CD4-positive, alpha-beta T cell (primary cell): ENCODE measurements around the gene SYTL2. TPM values are rescaled to one million over a fixed set of nuclear protein-coding genes. Genes with fewer than 3 reads are reported as not detected.

Experiments used
- ATAC-seq: fragments of 200-7000 bp; cut with Tn5 transposase; one replicate; pipeline ENCODE4 v1.10.0; 2022; ENCODE audit warnings: mild to moderate bottlenecking; ENCODE audit not compliant: poor library complexity
- CTCF ChIA-PET: fragments of 350-600 bp; sonication (Branson Sonifier 250); formaldehyde crosslinking; loops from one replicate; lab custom pipeline; 2021; ENCODE audit warnings: antibody characterized with exemption, inconsistent platforms; lab: Charles Lee
- POLR2A ChIA-PET: fragments of 350-600 bp; sonication (Branson Sonifier 250); formaldehyde crosslinking; loops from one replicate; lab custom pipeline; 2021; ENCODE audit warnings: antibody characterized with exemption, inconsistent platforms; lab: Charles Lee
- DNase-seq, 14 experiments: peaks; one replicate each; pipeline ENCODE4 v3.0.0-alpha.2; 2013 to 2020; ENCODE audit warnings: mixed read lengths in 2 of 14
- H3K27ac ChIP-seq, 2 donors: one replicate each; pipeline versions ENCODE4 v1.5.1 to v1.7.0; 2013; ENCODE audit warnings: low read length in 2 of 2, low read depth in 1 of 2, mild to moderate bottlenecking in 1 of 2
- H3K27me3 ChIP-seq, 2 experiments: 1 replicate in 1 of 2; 2 replicates in 1 of 2; pipeline versions ENCODE4 v1.6.1 to v1.7.0; 2013; ENCODE audit warnings: low read length in 2 of 2, control low read depth in 1 of 2, mild to moderate bottlenecking in 1 of 2, moderate library complexity in 1 of 2; ENCODE audit not compliant: insufficient read depth in 2 of 2, control insufficient read depth in 1 of 2
- H3K36me3 ChIP-seq: one replicate; pipeline ENCODE4 v1.6.1; 2013; ENCODE audit warnings: low read length, control low read depth; ENCODE audit not compliant: insufficient read depth
- H3K4me1 ChIP-seq: one replicate; pipeline ENCODE4 v1.6.1; 2013; ENCODE audit warnings: low read length, control low read depth; ENCODE audit not compliant: insufficient read depth
- H3K4me3 ChIP-seq: one replicate; pipeline ENCODE4 v1.5.1; 2013; ENCODE audit warnings: mild to moderate bottlenecking, low read length, moderate library complexity
- H3K9me3 ChIP-seq, 2 experiments: 1 replicate in 1 of 2; 2 replicates in 1 of 2; pipeline versions ENCODE4 v1.6.1 to v1.7.0; 2013; ENCODE audit warnings: low read length in 2 of 2, mild to moderate bottlenecking in 2 of 2, control low read depth in 1 of 2, moderate library complexity in 1 of 2; ENCODE audit not compliant: control insufficient read depth in 1 of 2, insufficient read depth in 1 of 2
- H3K27ac Mint-ChIP-seq: one replicate; pipeline ENCODE4 v1.8.0; 2020; ENCODE audit warnings: mixed read lengths
- H3K27me3 Mint-ChIP-seq: one replicate; pipeline ENCODE4 v1.8.0; 2021; ENCODE audit warnings: mixed read lengths
- H3K36me3 Mint-ChIP-seq: one replicate; pipeline ENCODE4 v1.8.0; 2021; ENCODE audit warnings: low read depth, mixed read lengths
- H3K4me1 Mint-ChIP-seq: one replicate; pipeline ENCODE4 v1.8.0; 2021; ENCODE audit warnings: low read depth, mixed read lengths
- H3K4me3 Mint-ChIP-seq: one replicate; pipeline ENCODE4 v1.8.0; 2020; ENCODE audit warnings: mild to moderate bottlenecking, mixed read lengths
- H3K9me3 Mint-ChIP-seq: one replicate; pipeline ENCODE4 v1.8.0; 2020; ENCODE audit warnings: mixed read lengths
- intact Hi-C, 2 experiments: fragments of 100-400 bp; cut with DNase I in 1 of 2; cut with micrococcal nuclease in 1 of 2; formaldehyde crosslinking; loops; one replicate each; pipeline versions ENCODE4 v1.15.1 to v1.9.0; 2023 to 2025; cut with DNase I, micrococcal nuclease
- total RNA-seq, 174 experiments: library from RNA in 2 of 174; stranded (reverse) in 2 of 174; gene quantifications; one replicate each; pipeline ENCODE4 v1.2.3 and lab custom pipeline; 2021 to 2026
- TF ChIP-seq, protein P1 (sequence below): fragments of 200-600 bp; IDR thresholded peaks from one replicate; pipeline ENCODE4 v1.8.0; 2022; ENCODE audit warnings: antibody characterized with exemption, mild to moderate bottlenecking

Gene SYTL2
- total RNA-seq, 2 experiments from 2014 or later: 35.4 to 36.7 TPM

DNA sequence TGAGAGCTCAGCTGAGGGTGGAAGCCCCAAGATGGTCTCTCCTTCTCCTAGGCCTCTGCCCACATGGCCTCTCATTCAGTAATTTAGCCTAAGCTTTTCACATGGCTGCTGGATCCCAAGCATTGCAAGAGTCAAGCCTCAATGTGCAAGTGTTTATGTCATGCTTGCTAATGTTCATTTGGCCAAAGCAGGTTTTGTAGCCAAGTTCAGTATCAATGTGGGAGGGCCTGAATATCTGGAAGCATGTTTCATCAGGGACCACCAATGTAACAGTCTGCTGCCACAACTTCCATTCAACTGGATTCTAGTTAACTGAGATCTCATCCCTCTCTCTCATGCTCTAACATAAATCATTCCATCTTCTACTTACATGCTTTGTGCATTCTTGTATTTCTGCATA, 8.5 kb upstream of the SYTL2 start:
- no peaks in the 10 kb centered on the region for H3K9me3 Mint-ChIP-seq

DNA sequence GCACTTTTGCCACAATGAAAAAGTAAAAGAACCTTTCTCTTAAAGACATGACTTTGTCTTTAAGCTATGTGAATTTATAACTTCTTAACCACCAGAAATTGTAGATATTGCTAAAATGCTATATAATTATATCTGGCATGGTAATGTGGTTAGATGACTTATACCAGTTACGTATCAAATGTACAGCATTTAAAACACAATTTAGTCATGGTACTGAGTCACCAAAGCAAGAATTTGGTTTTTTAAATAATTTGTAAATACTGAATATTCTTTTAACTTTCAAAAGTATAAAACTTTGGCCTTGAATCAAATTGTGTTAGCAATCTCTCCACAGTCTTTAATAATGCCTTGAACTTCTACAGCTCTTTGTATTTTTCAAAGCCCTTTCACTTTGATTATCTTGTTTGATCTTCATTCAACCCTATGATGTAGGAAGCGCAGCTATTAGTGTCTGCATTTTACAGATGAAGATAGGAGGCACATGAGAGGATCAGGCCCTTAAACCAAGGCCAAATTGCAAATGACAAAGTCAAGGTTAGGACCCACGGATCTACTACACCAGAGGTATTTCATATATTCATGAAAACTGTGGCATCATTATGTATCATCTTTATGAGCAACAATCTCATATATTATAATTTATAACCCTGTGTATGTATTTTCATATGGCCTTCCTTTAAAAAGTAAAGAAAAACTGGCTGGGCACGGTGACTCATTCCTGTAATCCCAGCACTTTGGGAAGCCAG, 4.4 kb upstream of the SYTL2 start:
- peaks cover 20% of the 10 kb centered on the region for H3K4me1 Mint-ChIP-seq
- H3K4me3 ChIP-seq: no peak overlapping the region
- no peak overlapping the region for H3K27ac ChIP-seq
- no peak for ATAC-seq
- DNase-seq: no peak
- ChIA-PET POLR2A (interaction anchor here (2.2 kb wide), 1 partner anchor 9 kb away, joined by 18 read pairs; no protein-coding TSS in a partner anchor), CTCF (interaction anchor here (1.1 to 2.1 kb wide), 2 partner anchors 11 to 40 kb away, joined by 3 to 9 read pairs; partner anchors contain the start of gene CCDC83)
- H3K27me3 Mint-ChIP-seq: no peaks in the 10 kb centered on the region
- no peak overlapping the region for H3K27ac Mint-ChIP-seq
- no peaks in the 10 kb centered on the region for H3K27me3 ChIP-seq
- H3K4me3 Mint-ChIP-seq: no peak overlapping the region
- peaks cover 3% of the 10 kb centered on the region for H3K36me3 Mint-ChIP-seq
- H3K9me3 Mint-ChIP-seq: no peaks in the 10 kb centered on the region
- peaks cover 12% of the 10 kb centered on the region for H3K4me1 ChIP-seq
- H3K9me3 ChIP-seq: no peaks in the 10 kb centered on the region
- intact Hi-C loops: no loop called here
- TF ChIP-seq, protein P1, sequence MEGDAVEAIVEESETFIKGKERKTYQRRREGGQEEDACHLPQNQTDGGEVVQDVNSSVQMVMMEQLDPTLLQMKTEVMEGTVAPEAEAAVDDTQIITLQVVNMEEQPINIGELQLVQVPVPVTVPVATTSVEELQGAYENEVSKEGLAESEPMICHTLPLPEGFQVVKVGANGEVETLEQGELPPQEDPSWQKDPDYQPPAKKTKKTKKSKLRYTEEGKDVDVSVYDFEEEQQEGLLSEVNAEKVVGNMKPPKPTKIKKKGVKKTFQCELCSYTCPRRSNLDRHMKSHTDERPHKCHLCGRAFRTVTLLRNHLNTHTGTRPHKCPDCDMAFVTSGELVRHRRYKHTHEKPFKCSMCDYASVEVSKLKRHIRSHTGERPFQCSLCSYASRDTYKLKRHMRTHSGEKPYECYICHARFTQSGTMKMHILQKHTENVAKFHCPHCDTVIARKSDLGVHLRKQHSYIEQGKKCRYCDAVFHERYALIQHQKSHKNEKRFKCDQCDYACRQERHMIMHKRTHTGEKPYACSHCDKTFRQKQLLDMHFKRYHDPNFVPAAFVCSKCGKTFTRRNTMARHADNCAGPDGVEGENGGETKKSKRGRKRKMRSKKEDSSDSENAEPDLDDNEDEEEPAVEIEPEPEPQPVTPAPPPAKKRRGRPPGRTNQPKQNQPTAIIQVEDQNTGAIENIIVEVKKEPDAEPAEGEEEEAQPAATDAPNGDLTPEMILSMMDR: no peak
- H3K36me3 ChIP-seq: no peaks in the 10 kb centered on the region

More for the DNA sequence above, 8.5 kb upstream of the SYTL2 start:
- H3K36me3 ChIP-seq: no peaks in the 10 kb centered on the region
- no peaks in the 10 kb centered on the region for H3K27me3 Mint-ChIP-seq
- no peak for DNase-seq
- H3K27me3 ChIP-seq: no peaks in the 10 kb centered on the region
- peaks cover 27% of the 10 kb centered on the region for H3K4me1 ChIP-seq
- ChIA-PET CTCF (interaction anchor here (1.6 kb wide), 1 partner anchor 9 kb away, joined by 6 read pairs; the partner anchor contains the start of gene SYTL2), POLR2A (no interaction called here)
- H3K36me3 Mint-ChIP-seq: no peaks in the 10 kb centered on the region
- H3K4me3 ChIP-seq: no peak overlapping the region
- no peaks in the 10 kb centered on the region for H3K9me3 ChIP-seq
- no peak overlapping the region for H3K4me3 Mint-ChIP-seq
- TF ChIP-seq, protein P1: no peak
- intact Hi-C loops: no loop called here
- H3K4me1 Mint-ChIP-seq: peaks cover 42% of the 10 kb centered on the region
- no peak for ATAC-seq
- H3K27ac ChIP-seq: no peak overlapping the region
- no peak overlapping the region for H3K27ac Mint-ChIP-seq

DNA sequence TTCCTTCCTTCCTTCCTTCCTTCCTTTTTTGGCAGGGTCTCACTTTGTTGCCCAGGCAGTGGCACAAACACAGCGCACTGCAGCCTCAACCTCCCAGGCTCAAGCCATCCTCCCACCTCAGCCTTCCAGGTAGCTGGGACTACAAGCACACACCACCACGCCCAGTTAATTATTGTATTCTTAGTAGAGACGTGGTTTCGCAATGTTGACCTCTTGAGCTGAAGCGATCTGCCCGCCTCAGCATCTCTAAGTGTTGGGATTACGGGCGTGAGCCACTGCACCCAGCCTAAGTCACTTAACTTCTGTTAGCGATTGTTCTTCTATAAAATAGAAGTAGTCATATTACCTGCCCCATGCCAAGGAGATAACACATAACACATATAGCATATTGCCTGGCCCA, 2.8 kb upstream of the SYTL2 start:
- H3K9me3 ChIP-seq: no peaks in the 10 kb centered on the region
- intact Hi-C loops: no loop called here

More for the DNA sequence above, 2.8 kb upstream of the SYTL2 start:
- Histone ChIP-seq H3K36me3 (no peaks in the 10 kb centered on the region), H3K4me3 (no peak overlapping the region), H3K27me3 (no peaks in the 10 kb centered on the region), H3K27ac (no peak overlapping the region), H3K4me1 (peaks cover 28% of the 10 kb centered on the region)
- ATAC-seq: no peak
- Mint-ChIP-seq H3K27ac (no peak overlapping the region), H3K9me3 (no peaks in the 10 kb centered on the region), H3K27me3 (no peaks in the 10 kb centered on the region), H3K36me3 (peaks cover 8% of the 10 kb centered on the region), H3K4me1 (peaks cover 37% of the 10 kb centered on the region), H3K4me3 (peak overlapping the region; percentile 73)
- CTCF ChIA-PET: interaction anchor here (0.6 to 2.1 kb wide), 2 partner anchors 41 to 46 kb away, joined by 3 to 9 read pairs; partner anchors contain the start of gene CCDC83
- no peak for DNase-seq
- TF ChIP-seq, protein P1: no peak
- POLR2A ChIA-PET: interaction anchor here (1.0 to 2.2 kb wide), 4 partner anchors 10 to 54 kb away, joined by 3 to 18 read pairs (median 3); no protein-coding TSS in a partner anchor
